ENCODE data around the gene ERC2. TPM values are rescaled to one million over a fixed set of nuclear protein-coding genes. Genes with fewer than 3 reads are reported as not detected.

Gene ERC2
- total and polyA plus RNA-seq, 2 of the 8 experiments (the other 6 are each of a cell fraction or from before 2014, with no cell fraction given), result 16.4 to 22.8 TPM

DNA sequence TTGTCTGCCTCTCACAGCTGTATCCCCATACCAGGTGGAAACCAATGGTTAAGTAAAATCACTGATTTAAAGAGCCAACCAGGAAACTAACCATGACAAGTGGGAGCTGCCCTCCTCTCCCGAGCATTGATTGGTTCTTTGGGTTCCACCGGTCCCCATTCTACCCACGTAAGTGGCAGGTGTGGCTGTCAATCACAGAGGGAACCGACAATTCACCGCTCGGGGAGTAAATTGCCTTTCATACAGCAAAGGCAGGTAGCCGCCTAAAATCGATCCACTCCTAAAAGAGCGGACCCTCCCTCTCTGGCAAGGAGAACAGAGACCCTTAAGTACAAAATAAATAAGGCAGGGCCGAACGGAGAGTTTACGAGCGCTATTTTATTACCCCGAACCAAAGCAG is 1.2 kb downstream of the ERC2 start:
- H2BK120ac ChIP-seq (replicated peaks; ENCODE audit: low read depth, low read length), result no peak overlapping the region
- WGBS, 2 experiments (ENCODE audit: extremely low coverage in 1 of 2, insufficient coverage in 1 of 2, insufficient read length in 1 of 2, insufficient replicate concordance in 2 of 2, low coverage in 1 of 2, low lambda C conversion rate in 2 of 2, missing lambda C conversion rate in 1 of 2), result 2% methylated on average over 14 of the region's 14 CpGs; no CpG with 5 or more reads in 1 of the 2 experiments
- H3K79me2 ChIP-seq (ENCODE audit: control insufficient read depth in 1 of 2, insufficient read depth in 2 of 2, low read length in 2 of 2), result peaks cover 3 to 37% of the 10 kb centered on the region in 2 experiments; a peak in 2 of 4 replicates
- H2AK5ac ChIP-seq (ENCODE audit: low read depth, low read length), result no peak overlapping the region
- H3K9ac ChIP-seq (replicated peaks in 1 of 4; ENCODE audit: extremely low read depth in 1 of 4, low read depth in 3 of 4, low read length in 3 of 4), result peak overlapping the region in 1 of 4 experiments; percentile 8; a peak in 1 of 7 replicates
- 0 out of 2 replicates have a peak overlapping the region, but pooled peaks have one; percentile 19 for H2AFZ ChIP-seq (ENCODE audit: low read length)
- H4K8ac ChIP-seq (ENCODE audit: extremely low read depth, insufficient read depth, low read length), result no peak overlapping the region
- H3K23ac ChIP-seq (ENCODE audit: insufficient read length), result no peak overlapping the region
- H3K27ac ChIP-seq (ENCODE audit: low read depth, low read length), result no peak overlapping the region
- FAIRE-seq (peak; percentile 99), DNase-seq (ENCODE audit: low read depth in 1 of 2, low spot score in 2 of 2) (peak; percentile 80 to 83)
- H4K20me1 ChIP-seq (replicated peaks in 1 of 2; ENCODE audit: control insufficient read depth in 1 of 2, insufficient read depth in 2 of 2, low read length in 2 of 2), result peaks cover 0 to 4% of the 10 kb centered on the region in 2 experiments
- H3K14ac ChIP-seq (ENCODE audit: insufficient read length), result no peak overlapping the region
- no peak overlapping the region for H4K91ac ChIP-seq (replicated peaks; ENCODE audit: insufficient read length, low read length)
- CTCF ChIA-PET (ENCODE audit: partially characterized antibody), result interaction anchor here (0.8 to 3.5 kb wide), 7 partner anchors 8 to 75 kb away, joined by 3 to 12 read pairs (median 3); no protein-coding TSS in a partner anchor
- no peaks in the 10 kb centered on the region for H3K9me3 ChIP-seq (ENCODE audit: insufficient read depth in 2 of 2, low read depth in 1 of 2, low read length in 1 of 2)
- H2BK15ac ChIP-seq (ENCODE audit: low read length), result no peak overlapping the region
- no peak overlapping the region for H3K56ac ChIP-seq (replicated peaks; ENCODE audit: insufficient read length, low read depth, low read length)
- H3K18ac ChIP-seq (ENCODE audit: extremely low read depth, low read length), result no peak overlapping the region
- no peak overlapping the region for H2BK12ac ChIP-seq (ENCODE audit: low read depth, low read length)
- no peak overlapping the region for H2BK20ac ChIP-seq (ENCODE audit: low read length)
- H4K5ac ChIP-seq (ENCODE audit: insufficient read length, low read depth, low read length), result no peak overlapping the region
- H3K4me3 ChIP-seq (ENCODE audit: extremely low read depth in 1 of 4, insufficient read depth in 2 of 4, low read depth in 3 of 4, low read length in 4 of 4), result peak overlapping the region; percentile 73 to 97 (median 77)
- POLR2A ChIA-PET (ENCODE audit: partially characterized antibody), result interaction anchor here (0.9 to 1.5 kb wide), 2 partner anchors 11 to 12 kb away, joined by 3 read pairs; no protein-coding TSS in a partner anchor
- peak overlapping the region; percentile 58 to 78 for H3K4me2 ChIP-seq (ENCODE audit: insufficient read depth in 1 of 2, low read depth in 2 of 2, low read length in 2 of 2)
- no peak overlapping the region for H2BK5ac ChIP-seq (ENCODE audit: low read depth, low read length)
- peaks cover 0 to 4% (median 2%) of the 10 kb centered on the region in 4 experiments; a peak in 3 of 7 replicates for H3K4me1 ChIP-seq (replicated peaks in 1 of 4; ENCODE audit: control insufficient read depth in 3 of 4, insufficient read depth in 4 of 4, low read length in 3 of 4)
- peaks cover 2% of the 10 kb centered on the region; the same call in 1 of the 2 replicates for H3K79me1 ChIP-seq (ENCODE audit: low read depth, low read length)
- no peaks in the 10 kb centered on the region for H3K36me3 ChIP-seq (ENCODE audit: control insufficient read depth in 2 of 4, insufficient read depth in 4 of 4, low read length in 3 of 4)
- no peaks in the 10 kb centered on the region for H3K27me3 ChIP-seq (replicated peaks in 1 of 4; ENCODE audit: control insufficient read depth in 3 of 4, extremely low read depth in 1 of 4, insufficient read depth in 3 of 4, low read length in 3 of 4)
- no peak overlapping the region for H3K4ac ChIP-seq (replicated peaks; ENCODE audit: insufficient read length, low read depth, low read length)
- H3K23me2 ChIP-seq (ENCODE audit: low read depth, low read length), result no peaks in the 10 kb centered on the region
- peak; percentile 33 to 48; a peak in 1 of 4 replicates for TF ChIP-seq SIN3A (conservative IDR thresholded peaks at IDR 0.05 in 1 of 2, IDR thresholded peaks at IDR 0.05 in 1 of 2; ENCODE audit: low read depth in 1 of 2, low read length in 2 of 2)
- TF ChIP-seq HDAC2 (IDR thresholded peaks at IDR 0.05; ENCODE audit: borderline replicate concordance in 1 of 2, low read depth in 2 of 2, low read length in 2 of 2), result no peak
- TF ChIP-seq JUN (IDR thresholded peaks at IDR 0.05; ENCODE audit: low read depth, low read length), result no peak
- 0 out of 2 replicates have a peak, but pooled peaks have one; percentile 14 for TF ChIP-seq TAF1 (IDR thresholded peaks at IDR 0.05; ENCODE audit: low read depth, low read length)

Measured in H1 (cell line).